GM12892 (cell line): ENCODE measurements around the gene CGNL1.

Experiments
- POLR2A ChIP-seq: IDR thresholded peaks from 2 replicates; pipeline ENCODE4 v1.6.1; 2011; ENCODE audit warnings: low read depth, low read length, control low read depth
- POLR2AphosphoS5 ChIP-seq: IDR thresholded peaks from 2 replicates; pipeline ENCODE4 v1.6.1; 2011; ENCODE audit warnings: low read depth, low read length, control low read depth
- TAF1 ChIP-seq: IDR thresholded peaks from 2 replicates; pipeline ENCODE4 v1.6.1; 2011; ENCODE audit warnings: low read depth, mild to moderate bottlenecking, control low read depth, low read length, borderline replicate concordance

DNA sequence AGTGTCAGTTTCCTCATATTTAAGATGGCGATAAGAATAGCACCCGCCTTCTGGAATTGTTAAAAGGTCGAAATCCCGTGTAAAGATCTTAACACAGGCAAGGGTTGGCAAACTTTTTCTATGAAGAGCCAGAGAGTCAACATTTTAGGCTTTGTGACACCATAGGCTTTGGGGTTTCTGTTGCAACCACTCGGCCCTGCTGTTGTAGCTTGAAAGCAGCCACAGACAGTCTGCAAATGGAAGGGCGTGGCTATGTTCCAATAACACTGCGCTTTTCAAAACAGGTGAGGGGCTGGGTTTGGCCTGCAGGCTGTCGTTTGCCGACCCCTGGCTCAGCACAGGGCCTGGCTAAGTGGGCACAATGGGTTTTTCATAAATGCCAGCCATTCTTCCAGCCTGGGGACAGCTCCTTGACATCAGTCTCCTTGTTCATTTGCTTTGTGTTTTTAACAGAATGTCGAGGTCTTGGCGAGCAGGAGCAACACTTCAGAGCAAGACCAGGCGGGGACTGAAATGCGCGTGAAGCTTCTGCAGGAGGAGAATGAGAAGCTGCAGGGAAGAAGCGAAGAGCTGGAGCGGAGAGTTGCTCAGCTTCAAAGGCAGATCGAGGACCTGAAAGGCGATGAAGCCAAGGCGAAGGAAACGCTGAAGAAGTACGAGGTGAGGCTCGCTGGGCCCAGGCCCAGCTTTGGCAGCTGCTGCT is 140.2 kb downstream of the CGNL1 start:
- no peak for TF ChIP-seq POLR2AphosphoS5
- no peak for TF ChIP-seq POLR2A
- TF ChIP-seq TAF1: no peak
